Esophagus muscularis mucosa (tissue), 4 donors: ENCODE data around the gene APOBEC2. TPM values are rescaled to one million over a fixed set of nuclear protein-coding genes. Genes with fewer than 3 reads are reported as not detected.

Experiments
- DNase-seq: peaks from one replicate; pipeline ENCODE4 v3.0.0-alpha.2; 2017; ENCODE audit errors: extremely low spot score
- H3K27ac ChIP-seq, 4 donors: fragments of 200-600 bp; sonication (generic); replicated peaks in 1 of 4; 1 replicate in 3 of 4; 2 replicates in 1 of 4; pipeline ENCODE4 v1.5.1; 2016 to 2019; ENCODE audit warnings: mild to moderate bottlenecking in 1 of 4
- H3K27me3 ChIP-seq, 4 donors: fragments of 200-600 bp; sonication (generic); one replicate each; pipeline versions ENCODE4 v1.5.1 to v1.6.0; 2016 to 2019
- H3K36me3 ChIP-seq, 4 donors: fragments of 200-600 bp; sonication (generic); one replicate each; pipeline ENCODE4 v1.5.1; 2016 to 2019
- H3K4me1 ChIP-seq, 4 donors: fragments of 200-600 bp; sonication (generic); one replicate each; pipeline ENCODE4 v1.5.1; 2016 to 2019
- H3K4me3 ChIP-seq, 4 donors: fragments of 200-600 bp; sonication (generic); 1 replicate in 2 of 4; 2 replicates in 2 of 4; pipeline ENCODE4 v1.5.1; 2016 to 2019; ENCODE audit warnings: mild to moderate bottlenecking in 4 of 4, moderate library complexity in 1 of 4
- H3K9me3 ChIP-seq, 4 donors: fragments of 200-600 bp; sonication (generic); 1 replicate in 3 of 4; 2 replicates in 1 of 4; pipeline ENCODE4 v1.5.1; 2016 to 2019
- CTCF ChIP-seq, 3 experiments: fragments of 200-600 bp in 2 of 3; fragments of 450-650 bp in 1 of 3; sonication (generic) in 2 of 3; IDR thresholded peaks; one replicate each; pipeline ENCODE4 v1.5.1; 2017 to 2019; ENCODE audit warnings: antibody characterized with exemption in 3 of 3, mild to moderate bottlenecking in 2 of 3, moderate library complexity in 1 of 3
- EP300 ChIP-seq: sonication (generic); formaldehyde crosslinking; IDR thresholded peaks from one replicate; pipeline ENCODE4 v1.6.1; 2017; ENCODE audit warnings: antibody characterized with exemption
- POLR2A ChIP-seq: fragments of 450-650 bp; IDR thresholded peaks from one replicate; pipeline ENCODE4 v1.6.1; 2017; ENCODE audit warnings: antibody characterized with exemption, moderate library complexity, mild to moderate bottlenecking, low read depth
- POLR2AphosphoS5 ChIP-seq, 2 donors: sonication (generic); formaldehyde crosslinking; IDR thresholded peaks; one replicate each; pipeline ENCODE4 v1.6.1; 2017; ENCODE audit warnings: antibody characterized with exemption in 2 of 2
- WGBS: methylation state at CpG from one replicate; pipeline ENCODE4 v1.1.5; 2018; 5-methylcytosine and 5-hydroxymethylcytosine counted together
- intact Hi-C: fragments of 100-400 bp; cut with DNase I; formaldehyde crosslinking; loops from one replicate; pipeline ENCODE4 v1.15.1; 2023
- total RNA-seq, 4 donors: library from RNA; depleted of rRNA; stranded (reverse); fragments of >200 nt; gene quantifications; one replicate each; pipeline versions ENCODE4 v1.1.0 to v1.2.1, GENCODE V29; 2016

The APOBEC2 gene
- total RNA-seq, 4 donors from 2014 or later, result 0.50 to 1.0 (median 0.97) TPM; not detected in 1

DNA sequence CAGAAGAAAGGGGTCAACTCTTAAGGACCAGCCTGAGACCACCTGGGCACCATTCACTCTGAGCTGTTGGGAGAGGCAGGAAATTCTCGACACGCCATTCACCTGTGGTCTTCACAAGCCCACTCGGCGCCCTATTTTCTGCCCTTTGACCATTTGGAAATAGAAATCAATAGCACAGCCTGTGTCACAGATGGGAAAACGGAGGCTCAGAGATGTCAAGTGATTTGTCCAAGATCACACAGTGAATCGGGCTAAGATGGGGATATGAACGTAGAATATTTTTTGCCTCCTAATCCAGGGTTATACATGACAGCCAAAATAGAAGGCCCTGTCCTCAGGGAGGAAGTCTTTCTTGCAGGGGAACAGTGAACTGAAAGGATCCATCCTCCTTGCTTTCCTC lies 3.0 kb upstream of the APOBEC2 start:
- intact Hi-C loops, result no loop called here
- H3K9me3 ChIP-seq, result no peaks in the 10 kb centered on the region
- 81% methylated on average over 7 of the region's 7 CpGs for WGBS
- peaks cover 27 to 41% (median 32%) of the 10 kb centered on the region in 4 donors for H3K4me1 ChIP-seq
- no peaks in the 10 kb centered on the region for H3K27me3 ChIP-seq
- H3K4me3 ChIP-seq, result no peak overlapping the region
- no peak for DNase-seq
- no peak for TF ChIP-seq CTCF (IDR thresholded peaks at IDR 0.05)
- TF ChIP-seq POLR2A, result no peak
- no peak for TF ChIP-seq POLR2AphosphoS5 (IDR thresholded peaks at IDR 0.05)
- no peak for TF ChIP-seq EP300
- no peak overlapping the region for H3K27ac ChIP-seq
- no peaks in the 10 kb centered on the region for H3K36me3 ChIP-seq

- TF ChIP-seq CTCF (IDR thresholded peaks at IDR 0.05) (no peak), EP300 (no peak), POLR2A (no peak), POLR2AphosphoS5 (IDR thresholded peaks at IDR 0.05) (no peak)
- 82% methylated on average over 3 of the region's 3 CpGs for WGBS
- Histone ChIP-seq H3K9me3 (no peaks in the 10 kb centered on the region), H3K4me1 (peaks cover 32 to 47% (median 36%) of the 10 kb centered on the region in 4 donors), H3K27ac (no peak overlapping the region), H3K4me3 (no peak overlapping the region), H3K36me3 (no peaks in the 10 kb centered on the region), H3K27me3 (no peaks in the 10 kb centered on the region)
- DNase-seq, result no peak
- intact Hi-C loops, result no loop called here
These were observed 2.5 kb upstream of the APOBEC2 start for GRCh38 chr6:41050536-41050935.

- H3K9me3 ChIP-seq, result no peaks in the 10 kb centered on the region
- no peaks in the 10 kb centered on the region for H3K27me3 ChIP-seq
- intact Hi-C loops, result no loop called here
- no peak overlapping the region for H3K4me3 ChIP-seq
- DNase-seq, result no peak
- no peak overlapping the region for H3K27ac ChIP-seq
- H3K4me1 ChIP-seq, result peaks cover 32 to 60% (median 49%) of the 10 kb centered on the region in 4 donors
- TF ChIP-seq EP300 (no peak), POLR2A (no peak), CTCF (IDR thresholded peaks at IDR 0.05) (no peak), POLR2AphosphoS5 (IDR thresholded peaks at IDR 0.05) (no peak)
- no peaks in the 10 kb centered on the region for H3K36me3 ChIP-seq
- 80% methylated on average over 5 of the region's 5 CpGs for WGBS
These were observed 1.1 kb upstream of the APOBEC2 start for GRCh38 chr6:41051873-41052272.

DNA sequence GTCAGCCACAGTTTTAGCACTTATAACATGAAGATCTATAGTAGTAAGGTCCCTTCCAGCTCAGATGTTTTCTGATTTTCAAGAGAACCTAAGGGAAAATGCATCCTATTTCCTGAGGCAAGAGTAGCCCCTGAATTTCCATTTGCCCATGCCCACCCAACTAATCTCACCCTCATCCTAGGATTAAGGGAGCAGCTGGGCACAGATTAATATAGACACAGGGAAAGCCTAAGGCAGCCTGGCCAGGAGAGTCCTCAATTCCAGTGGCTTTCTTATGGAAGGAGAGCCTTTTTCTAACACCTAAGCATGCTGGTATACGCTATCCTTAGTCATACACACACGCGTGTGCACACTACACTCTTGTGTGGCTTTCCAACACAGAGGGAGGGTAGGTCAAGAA lies 1.5 kb downstream of the APOBEC2 start:
- peaks cover 29 to 78% (median 68%) of the 10 kb centered on the region in 4 donors for H3K4me1 ChIP-seq
- H3K27ac ChIP-seq, result peak overlapping the region; percentile 60 to 74 (median 62)

More for the DNA sequence above, 1.5 kb downstream of the APOBEC2 start:
- 90% methylated on average over 3 of the region's 3 CpGs for WGBS
- no peaks in the 10 kb centered on the region for H3K27me3 ChIP-seq
- no peak for TF ChIP-seq POLR2AphosphoS5 (IDR thresholded peaks at IDR 0.05)
- TF ChIP-seq EP300, result no peak
- TF ChIP-seq CTCF (IDR thresholded peaks at IDR 0.05), result no peak
- TF ChIP-seq POLR2A, result no peak
- no peak for DNase-seq
- intact Hi-C loops, result no loop called here
- H3K36me3 ChIP-seq, result peaks cover 0 to 10% (median 0%) of the 10 kb centered on the region in 4 donors
- H3K4me3 ChIP-seq, result no peak overlapping the region
- H3K9me3 ChIP-seq, result no peaks in the 10 kb centered on the region
